Stomach (tissue), 9 donors: Measurements from ENCODE around the gene ACBD3. TPM values are rescaled to one million over a fixed set of nuclear protein-coding genes. Genes with fewer than 3 reads are reported as not detected.

Source experiments
- DNase-seq, 2 donors: peaks; one replicate each; pipeline versions ENCODE4 v3.0.0 to v3.0.0-alpha.2; 2013 to 2019
- H3K27ac ChIP-seq, 5 donors: fragments of 200-600 bp in 4 of 5; sonication (generic) in 4 of 5; one replicate each; pipeline ENCODE4 v1.5.1; 2013 to 2019; ENCODE audit warnings: mild to moderate bottlenecking in 1 of 5, moderate library complexity in 1 of 5
- H3K27me3 ChIP-seq, 3 donors: fragments of 200-600 bp; sonication (generic); one replicate each; pipeline ENCODE4 v1.5.1; 2017 to 2019; ENCODE audit warnings: mixed run types in 1 of 3
- H3K36me3 ChIP-seq, 4 donors: fragments of 200-600 bp; sonication (generic); 1 replicate in 3 of 4; 2 replicates in 1 of 4; pipeline ENCODE4 v1.5.1; 2016 to 2019
- H3K4me1 ChIP-seq, 4 donors: fragments of 200-600 bp; sonication (generic); one replicate each; pipeline ENCODE4 v1.5.1; 2016 to 2019
- H3K4me3 ChIP-seq, 4 donors: fragments of 200-600 bp; sonication (generic) in 3 of 4; one replicate each; pipeline ENCODE4 v1.5.1; 2016 to 2019; ENCODE audit warnings: mild to moderate bottlenecking in 1 of 4
- H3K9me3 ChIP-seq, 4 donors: fragments of 200-600 bp; sonication (generic); one replicate each; pipeline ENCODE4 v1.5.1; 2016 to 2019
- EP300 ChIP-seq: sonication (generic); formaldehyde crosslinking; IDR thresholded peaks from one replicate; pipeline ENCODE4 v1.6.1; 2017; ENCODE audit warnings: antibody characterized with exemption
- POLR2A ChIP-seq, 4 donors: fragments of 450-650 bp; IDR thresholded peaks; one replicate each; pipeline ENCODE4 v1.6.1; 2016; ENCODE audit warnings: antibody characterized with exemption in 4 of 4, control low read depth in 2 of 4, mild to moderate bottlenecking in 1 of 4, moderate library complexity in 1 of 4
- POLR2AphosphoS5 ChIP-seq, 3 donors: sonication (generic); formaldehyde crosslinking; IDR thresholded peaks; one replicate each; pipeline ENCODE4 v1.6.1; 2016; ENCODE audit warnings: antibody characterized with exemption in 3 of 3
- WGBS, 5 donors: extraction: QIAGEN DNeasy Blood & Tissue Kit in 3 of 5; methylation state at CpG; one replicate each; pipeline versions ENCODE4 v1.1.5 to v1.1.7; 2013 to 2018; 5-methylcytosine and 5-hydroxymethylcytosine counted together
- intact Hi-C: fragments of 100-400 bp; cut with DNase I; formaldehyde crosslinking; loops from one replicate; pipeline ENCODE4 v1.15.1; 2023; ENCODE audit warnings: low total_unique reads
- polyA plus RNA-seq, 3 donors: library from polyadenylated mRNA; stranded (reverse); fragments of 200-250 nt; gene quantifications; one replicate each; pipeline ENCODE4 v1.2.3, GENCODE V29; 2013
- total RNA-seq, 5 donors: library from RNA; depleted of rRNA; stranded (reverse); fragments of >200 nt; gene quantifications; one replicate each; pipeline versions ENCODE4 v1.1.0 to v1.2.3, GENCODE V29; 2014 to 2016
- TF ChIP-seq, protein P1 (sequence below), 7 experiments: fragments of 450-650 bp in 4 of 7; fragments of 200-600 bp in 3 of 7; sonication (generic) in 3 of 7; IDR thresholded peaks; one replicate each; pipeline ENCODE4 v1.5.1; 2016 to 2019; ENCODE audit warnings: antibody characterized with exemption in 7 of 7, control low read depth in 2 of 7, mild to moderate bottlenecking in 1 of 7
- donor health status: healthy with polysubstance abuse.
- donor health status: Bipolar disorder and iron deficiency.
- donor health status: healthy.

The ACBD3 gene
- total and polyA plus RNA-seq, 8 donors, result 9.1 to 132 (median 35.5) TPM

DNA sequence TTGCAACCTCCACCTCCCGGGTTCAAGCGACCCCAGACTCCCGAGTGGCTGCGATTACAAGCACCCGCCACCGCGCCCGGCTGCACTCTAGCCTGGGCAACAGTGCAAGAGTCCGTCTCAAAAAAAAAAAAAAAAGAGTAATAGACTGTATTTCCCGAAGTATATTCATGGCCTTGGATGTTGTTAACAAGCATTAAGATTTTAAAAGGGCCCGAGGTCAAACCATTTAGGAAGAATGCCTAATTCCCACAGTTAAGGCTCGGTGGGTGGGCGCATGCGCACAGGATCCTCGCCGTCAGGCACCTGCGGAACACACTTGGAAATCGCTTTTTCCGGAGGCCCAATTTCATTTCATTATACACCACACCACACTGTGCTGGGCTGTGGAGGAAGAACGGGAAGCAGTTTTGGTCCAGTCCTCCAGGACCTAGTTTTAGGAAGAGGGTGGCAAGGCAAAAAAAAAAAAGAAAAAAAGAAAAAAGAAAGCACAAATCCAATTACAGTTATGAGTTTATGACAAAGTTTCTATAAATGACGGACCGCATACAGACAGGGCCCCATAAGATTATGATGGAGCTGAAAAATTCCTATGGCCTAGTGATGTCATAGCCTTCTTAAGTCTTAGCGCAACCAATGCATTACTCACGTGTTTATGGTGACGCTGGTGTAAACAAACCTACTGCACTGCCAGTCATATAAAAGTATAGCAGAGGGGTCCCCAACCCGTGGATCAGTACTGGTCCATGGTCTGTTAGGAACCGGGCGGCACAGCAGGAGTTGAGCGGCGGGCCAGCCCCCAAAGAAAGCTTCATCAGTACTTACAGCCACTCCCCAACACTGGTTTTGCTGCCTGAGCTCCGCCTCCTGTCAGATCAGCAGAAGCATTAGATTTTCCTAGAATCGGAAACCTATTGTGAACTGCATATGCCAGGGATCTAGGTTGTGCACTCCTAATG lies 85.8 kb downstream of the ACBD3 start:
- peaks cover 0 to 16% (median 11%) of the 10 kb centered on the region in 4 donors for H3K4me1 ChIP-seq
- intact Hi-C loops, result no loop called here
- no peaks in the 10 kb centered on the region for H3K9me3 ChIP-seq
- peak; percentile 42 to 67 for DNase-seq
- H3K4me3 ChIP-seq, result peak overlapping the region; percentile 39 to 54 (median 52)
- TF ChIP-seq EP300 (no peak), POLR2AphosphoS5 (IDR thresholded peaks at IDR 0.05) (no peak)
- TF ChIP-seq, protein P1, sequence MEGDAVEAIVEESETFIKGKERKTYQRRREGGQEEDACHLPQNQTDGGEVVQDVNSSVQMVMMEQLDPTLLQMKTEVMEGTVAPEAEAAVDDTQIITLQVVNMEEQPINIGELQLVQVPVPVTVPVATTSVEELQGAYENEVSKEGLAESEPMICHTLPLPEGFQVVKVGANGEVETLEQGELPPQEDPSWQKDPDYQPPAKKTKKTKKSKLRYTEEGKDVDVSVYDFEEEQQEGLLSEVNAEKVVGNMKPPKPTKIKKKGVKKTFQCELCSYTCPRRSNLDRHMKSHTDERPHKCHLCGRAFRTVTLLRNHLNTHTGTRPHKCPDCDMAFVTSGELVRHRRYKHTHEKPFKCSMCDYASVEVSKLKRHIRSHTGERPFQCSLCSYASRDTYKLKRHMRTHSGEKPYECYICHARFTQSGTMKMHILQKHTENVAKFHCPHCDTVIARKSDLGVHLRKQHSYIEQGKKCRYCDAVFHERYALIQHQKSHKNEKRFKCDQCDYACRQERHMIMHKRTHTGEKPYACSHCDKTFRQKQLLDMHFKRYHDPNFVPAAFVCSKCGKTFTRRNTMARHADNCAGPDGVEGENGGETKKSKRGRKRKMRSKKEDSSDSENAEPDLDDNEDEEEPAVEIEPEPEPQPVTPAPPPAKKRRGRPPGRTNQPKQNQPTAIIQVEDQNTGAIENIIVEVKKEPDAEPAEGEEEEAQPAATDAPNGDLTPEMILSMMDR (IDR thresholded peaks at IDR 0.05), result no peak
- peaks cover 0 to 5% (median 0%) of the 10 kb centered on the region in 3 donors for H3K27me3 ChIP-seq
- no peaks in the 10 kb centered on the region for H3K36me3 ChIP-seq
- 6 to 9% (median 8%) methylated on average over 32 of the region's 32 CpGs for WGBS, 5 donors
- peak overlapping the region; percentile 28 to 53 (median 42) for H3K27ac ChIP-seq

- Histone ChIP-seq H3K4me3 (no peak overlapping the region), H3K27me3 (peaks cover 0 to 5% (median 0%) of the 10 kb centered on the region in 3 donors), H3K4me1 (peaks cover 0 to 16% (median 11%) of the 10 kb centered on the region in 4 donors), H3K36me3 (no peaks in the 10 kb centered on the region), H3K9me3 (no peaks in the 10 kb centered on the region), H3K27ac (no peak overlapping the region)
- intact Hi-C loops, result no loop called here
- TF ChIP-seq, protein P1 (IDR thresholded peaks at IDR 0.05), result no peak
- no peak for TF ChIP-seq EP300
- TF ChIP-seq POLR2AphosphoS5 (IDR thresholded peaks at IDR 0.05), result no peak
- WGBS, 5 donors, result 86 to 96% (median 95%) methylated on average over 3 of the region's 3 CpGs
- DNase-seq, result no peak
Measured at GRCh38 chr1:226098870-226099835, 87.4 kb downstream of the ACBD3 start.

GRCh38 chr1:226097866-226098625 lies 88.5 kb downstream of the ACBD3 start:
- 61 to 86% (median 71%) methylated on average over 4 to 5 of the region's 5 CpGs for WGBS, 5 donors
- DNase-seq, result no peak

More at GRCh38 chr1:226097866-226098625, 88.5 kb downstream of the ACBD3 start:
- Histone ChIP-seq H3K9me3 (no peaks in the 10 kb centered on the region), H3K4me1 (peaks cover 0 to 16% (median 11%) of the 10 kb centered on the region in 4 donors), H3K27ac (no peak overlapping the region), H3K36me3 (no peaks in the 10 kb centered on the region), H3K4me3 (no peak overlapping the region), H3K27me3 (peaks cover 0 to 5% (median 0%) of the 10 kb centered on the region in 3 donors)
- no peak for TF ChIP-seq POLR2A (IDR thresholded peaks at IDR 0.05)
- TF ChIP-seq, protein P1 (IDR thresholded peaks at IDR 0.05), result no peak
- no peak for TF ChIP-seq EP300
- TF ChIP-seq POLR2AphosphoS5 (IDR thresholded peaks at IDR 0.05), result no peak
- intact Hi-C loops, result no loop called here
